NCI-H187 (cell line): ENCODE results near the gene CD79B.

Source experiments
- DNase-seq, 2 experiments: peaks; one replicate each; lab custom pipeline; 2025; lab: John Stamatoyannopoulos, UW

The CD79B gene

DNA sequence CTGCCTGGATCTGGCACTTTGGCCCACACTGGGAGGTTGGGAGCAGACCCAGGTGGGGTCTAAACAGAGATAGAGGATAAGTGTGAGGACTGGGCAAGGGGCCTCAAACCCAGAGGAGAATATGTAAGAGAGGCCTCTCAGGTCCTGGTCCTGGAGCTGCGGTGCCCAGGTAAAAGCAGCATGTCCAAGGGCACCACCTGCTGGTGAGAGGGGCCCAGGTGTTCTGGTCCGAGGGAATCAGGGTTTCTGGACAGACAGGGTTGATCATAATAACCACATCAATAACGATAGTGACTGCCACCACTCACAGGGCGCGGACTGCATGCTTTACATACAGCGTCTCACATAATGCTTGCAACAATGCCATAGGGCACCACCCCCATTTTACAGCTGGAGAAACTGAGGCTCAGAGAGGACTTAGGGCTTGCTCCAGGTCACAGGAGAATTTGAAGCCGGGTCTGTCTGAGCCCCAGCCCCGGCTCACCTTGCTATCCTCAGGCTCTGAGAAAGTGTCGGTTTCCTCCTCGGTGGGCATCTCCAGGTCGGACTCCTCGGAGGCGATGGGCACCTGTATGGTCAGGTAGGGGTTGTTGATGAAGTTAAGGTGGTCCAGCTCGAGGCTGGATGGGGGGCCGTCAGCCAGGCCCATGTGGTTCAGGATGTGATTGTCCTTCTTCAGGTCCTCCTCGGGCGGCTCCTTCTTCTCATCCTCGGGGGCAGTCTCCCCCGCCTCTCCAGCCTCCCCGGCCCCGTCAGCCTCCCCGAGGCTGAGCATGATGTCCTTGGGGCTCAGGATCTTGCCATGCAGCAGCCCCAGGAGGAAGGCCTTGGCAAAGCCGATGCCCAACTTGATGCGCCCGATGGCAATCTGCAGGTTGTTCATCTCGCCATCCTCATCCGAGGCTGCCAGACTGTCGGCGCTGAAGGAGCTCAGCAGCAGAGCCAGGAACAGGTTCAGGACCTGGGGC lies 19.1 kb upstream of the CD79B start:
- DNase-seq: no peak

DNA sequence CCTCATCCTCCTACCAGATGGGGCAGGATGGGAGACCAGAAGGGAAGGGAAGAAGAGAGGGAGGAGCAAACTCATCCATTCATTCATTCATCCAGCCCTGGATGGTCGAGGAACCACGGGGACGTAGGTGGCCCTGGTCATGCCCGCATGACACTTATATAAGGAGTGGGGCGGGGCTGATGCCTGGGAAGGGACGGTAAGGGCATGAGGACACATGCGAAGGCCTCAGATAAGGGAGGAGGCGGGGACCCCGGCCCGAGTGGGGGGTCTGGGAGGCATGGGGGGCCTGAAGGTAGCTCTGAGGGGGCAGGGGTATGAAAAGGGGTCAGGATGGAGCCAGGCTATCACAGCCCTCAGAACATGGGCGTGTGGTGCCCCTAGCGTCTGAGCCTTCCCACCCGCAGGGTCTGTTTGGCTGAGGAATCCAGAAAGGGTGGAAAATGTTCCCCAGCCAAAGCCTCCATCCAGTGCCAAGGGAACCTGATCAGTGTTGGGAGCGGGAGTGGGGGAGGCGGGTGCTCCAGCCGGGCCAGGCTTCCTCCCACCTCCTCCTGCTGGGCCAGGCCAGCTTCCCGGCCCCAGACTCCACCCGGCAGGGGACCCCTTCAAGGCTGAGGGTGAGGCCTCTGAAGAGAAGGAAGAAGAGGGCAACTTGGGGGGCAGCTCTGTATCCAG lies 17.6 kb upstream of the CD79B start:
- no peak for DNase-seq

DNA sequence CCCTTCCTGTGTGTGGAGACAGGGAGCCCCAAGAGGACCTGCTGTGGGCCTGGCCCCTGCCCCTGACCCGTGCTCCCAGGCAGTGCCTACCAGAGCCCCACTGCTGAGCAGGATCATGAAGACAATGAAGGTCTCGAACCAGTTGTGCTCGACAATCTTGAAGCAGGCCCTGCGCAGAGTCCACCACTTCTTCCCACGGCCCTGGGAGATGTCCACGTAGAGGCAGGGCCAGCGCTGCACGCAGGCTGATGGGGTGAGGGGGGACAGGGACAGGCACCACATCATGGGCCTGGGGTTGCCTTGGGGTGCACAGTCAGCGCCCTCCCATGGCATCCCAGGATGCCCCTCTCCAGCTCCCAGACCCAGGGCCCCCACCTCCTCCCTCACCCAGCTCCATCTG lies 16.4 kb upstream of the CD79B start:
- no peak for DNase-seq

DNA sequence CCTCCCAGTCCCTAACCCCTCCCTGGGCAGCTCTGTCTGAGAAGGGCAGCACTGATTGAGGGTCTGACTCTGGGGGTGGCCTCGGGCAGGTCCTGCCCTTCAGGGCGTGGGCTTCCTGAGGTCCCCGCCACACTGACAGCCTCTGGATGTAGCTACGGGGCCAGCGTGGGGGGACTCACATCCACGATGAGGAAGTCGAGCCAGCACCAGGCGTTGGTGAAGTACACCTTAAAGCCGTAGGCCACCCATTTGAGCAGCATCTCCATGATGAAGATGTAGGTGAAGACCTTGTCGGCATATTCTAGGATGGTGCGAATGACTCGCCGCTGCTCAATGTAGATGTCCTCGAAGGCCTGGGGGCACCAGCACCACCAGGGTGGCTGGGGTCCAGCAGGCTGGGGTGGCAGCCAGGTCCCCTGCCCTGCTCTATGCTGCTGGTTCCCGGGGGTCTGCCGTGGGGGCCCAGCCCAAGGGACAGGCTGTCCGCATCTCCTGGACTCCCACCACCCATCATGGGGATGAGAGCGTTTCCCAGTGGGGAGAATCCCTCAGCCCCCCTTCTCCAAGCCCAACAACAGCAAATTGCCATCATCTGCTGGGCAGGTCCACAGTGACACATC lies 15.7 kb upstream of the CD79B start:
- DNase-seq: no peak

DNA sequence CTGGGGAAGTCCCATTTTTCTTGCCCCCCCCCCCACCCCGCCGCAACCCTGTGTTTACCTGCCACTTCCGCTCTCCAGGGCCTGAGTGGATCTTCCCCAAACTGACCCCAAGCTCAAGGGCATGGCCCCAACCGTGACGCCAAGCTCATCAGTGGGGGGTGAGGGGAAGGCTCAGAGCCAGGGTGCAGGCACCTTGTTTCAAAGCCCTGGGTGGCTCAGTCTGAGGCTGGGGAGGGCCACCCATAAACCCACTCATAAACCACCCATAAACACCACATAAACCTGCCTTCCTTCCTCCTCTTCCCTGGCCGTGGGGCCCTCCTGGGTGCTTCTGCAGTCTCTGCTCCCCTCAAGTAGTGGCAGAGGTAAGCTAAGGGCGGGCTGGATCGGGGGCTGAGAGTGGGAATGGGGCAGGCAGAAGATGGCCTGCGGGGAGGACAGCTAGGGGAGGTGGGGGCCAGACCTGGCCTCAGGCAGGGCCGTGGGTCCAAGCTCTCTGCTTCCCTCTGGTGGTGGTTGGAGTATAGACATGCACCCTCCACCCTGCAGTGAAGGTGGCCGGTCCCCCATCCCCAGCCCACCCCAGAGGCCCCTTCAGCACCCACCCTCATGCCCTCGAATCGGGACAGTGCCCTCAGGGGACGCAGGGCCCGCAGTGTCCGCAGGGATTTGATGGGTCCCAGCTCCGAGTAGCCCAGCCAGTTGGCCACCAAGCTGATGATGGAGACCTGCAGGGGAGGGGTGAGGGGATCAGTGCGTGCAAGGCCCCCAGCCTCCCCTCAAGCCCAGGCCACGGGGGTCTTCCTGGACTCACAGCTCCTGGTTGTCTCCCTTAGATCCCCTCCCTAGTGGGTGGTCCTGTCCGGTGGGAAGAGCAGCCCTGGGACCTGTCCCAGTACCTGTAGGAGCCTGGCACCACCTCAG lies 14.6 kb upstream of the CD79B start:
- no peak for DNase-seq

DNA sequence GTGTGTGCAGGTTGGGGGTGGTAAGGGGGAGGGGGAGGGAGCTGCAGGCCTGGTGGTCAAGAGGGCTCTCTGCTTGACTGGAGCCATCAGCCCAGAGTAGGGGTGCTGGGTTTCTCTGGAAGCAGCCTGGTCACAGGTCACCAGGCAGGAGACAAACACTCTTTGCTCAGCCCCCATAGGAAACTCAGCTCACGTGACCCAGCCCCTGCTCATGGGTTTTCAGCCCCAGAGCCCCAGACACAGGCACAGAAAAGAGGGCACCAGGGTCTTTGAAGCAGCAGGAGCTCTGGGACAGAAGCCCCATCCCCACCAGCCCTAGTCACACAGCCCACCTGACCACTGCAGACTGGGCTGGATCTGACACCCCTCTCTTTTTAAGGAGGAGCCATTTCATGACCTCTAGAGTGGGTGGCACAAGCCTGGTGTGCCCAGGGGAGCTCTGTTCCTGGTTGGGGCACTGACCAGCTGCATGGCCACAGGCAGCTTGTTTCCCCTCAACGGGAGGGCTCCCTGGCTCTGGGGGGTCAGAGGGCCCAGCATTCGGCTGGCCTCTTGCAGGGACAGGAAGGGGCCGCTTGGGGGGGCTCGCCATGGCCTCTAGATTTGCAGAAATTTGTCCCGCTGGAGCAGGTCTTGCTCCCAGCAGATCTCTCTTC lies 13.8 kb upstream of the CD79B start:
- no peak for DNase-seq

DNA sequence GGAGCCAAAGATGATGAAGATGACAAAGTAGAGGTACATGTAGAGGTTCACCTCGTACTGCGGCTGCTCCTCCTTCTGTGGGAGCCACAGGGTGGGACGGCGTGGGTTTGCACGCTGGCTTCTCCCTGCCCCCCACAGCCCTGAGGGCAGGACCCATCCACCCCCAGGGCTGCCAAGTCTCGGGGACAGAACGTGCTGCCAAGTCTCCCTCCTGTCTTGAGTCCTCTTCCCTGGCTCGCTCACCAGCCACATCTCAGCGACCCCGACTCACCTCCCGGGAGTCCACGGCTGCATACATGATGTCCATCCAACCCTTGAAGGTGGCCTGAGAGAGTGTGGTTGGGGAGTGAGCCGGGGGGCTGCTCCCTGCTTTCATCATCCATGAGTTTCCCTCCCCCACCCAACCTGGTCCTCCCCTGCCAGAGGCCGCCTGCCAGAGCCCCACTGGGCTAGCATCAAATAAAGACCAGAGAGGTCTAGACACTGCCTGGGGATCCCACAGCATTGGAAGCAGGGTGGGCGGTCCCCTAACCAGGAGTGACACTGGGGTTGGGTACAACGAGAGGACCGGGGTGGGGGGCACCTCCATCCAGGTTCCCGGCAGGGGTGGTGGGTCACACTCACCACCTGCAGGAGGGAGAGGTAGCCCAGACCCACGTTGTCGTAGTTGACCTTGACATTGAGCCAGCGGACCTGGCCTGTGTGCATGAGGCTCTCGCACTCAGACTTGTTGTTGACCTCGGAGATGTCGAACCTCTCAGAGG lies 12.8 kb upstream of the CD79B start:
- DNase-seq: no peak

DNA sequence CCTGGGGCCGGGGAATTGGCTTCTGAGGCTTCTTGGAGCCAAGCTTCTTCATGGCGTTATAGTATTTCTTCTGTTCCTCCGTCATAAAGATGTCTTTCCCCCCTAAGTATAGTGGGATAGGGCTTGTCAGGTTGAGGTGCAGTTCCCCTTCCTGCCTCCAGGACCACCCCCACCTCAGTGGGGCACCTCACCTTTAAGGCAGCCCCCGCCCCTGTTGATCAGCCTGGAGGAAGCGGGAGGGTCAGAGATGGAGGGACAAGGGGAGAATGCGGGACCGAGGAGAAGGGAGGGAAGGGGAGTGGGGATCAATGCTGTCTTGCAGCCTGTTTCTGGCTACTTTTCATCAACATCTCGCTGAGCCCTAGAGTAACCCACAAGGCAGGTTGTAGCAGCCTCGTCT lies 11.6 kb upstream of the CD79B start:
- no peak for DNase-seq

DNA sequence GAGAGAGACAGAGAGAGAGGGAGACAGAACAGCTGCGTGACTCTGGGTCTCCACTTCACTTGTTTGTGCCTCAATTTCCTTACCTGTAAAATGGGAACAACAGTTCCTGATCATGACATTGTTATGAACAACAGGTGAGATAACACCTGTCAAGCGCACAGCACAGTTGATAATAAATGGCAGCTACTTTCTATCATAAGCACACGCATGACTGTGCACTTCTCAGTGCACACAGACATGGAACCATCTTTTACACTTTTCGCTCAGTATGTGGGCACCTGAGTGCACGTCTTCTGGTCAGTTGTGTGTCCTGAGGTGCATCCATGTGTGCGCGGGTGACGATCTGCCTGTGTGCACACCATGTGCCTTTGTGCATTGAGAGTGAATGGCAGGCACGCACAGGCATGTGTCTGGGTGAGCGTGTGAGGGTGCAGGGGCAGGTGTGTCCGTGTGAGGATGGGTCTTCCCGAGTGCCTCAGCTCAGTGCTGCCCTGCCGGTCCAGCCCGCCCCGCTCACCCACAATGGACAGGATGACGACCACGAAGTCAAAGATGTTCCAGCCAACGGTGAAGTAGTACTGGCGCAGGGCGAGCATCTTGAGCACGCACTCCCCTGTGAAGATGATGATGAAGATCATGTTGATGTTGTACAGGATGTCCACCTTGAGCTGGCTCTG lies 10.3 kb upstream of the CD79B start:
- DNase-seq: no peak

DNA sequence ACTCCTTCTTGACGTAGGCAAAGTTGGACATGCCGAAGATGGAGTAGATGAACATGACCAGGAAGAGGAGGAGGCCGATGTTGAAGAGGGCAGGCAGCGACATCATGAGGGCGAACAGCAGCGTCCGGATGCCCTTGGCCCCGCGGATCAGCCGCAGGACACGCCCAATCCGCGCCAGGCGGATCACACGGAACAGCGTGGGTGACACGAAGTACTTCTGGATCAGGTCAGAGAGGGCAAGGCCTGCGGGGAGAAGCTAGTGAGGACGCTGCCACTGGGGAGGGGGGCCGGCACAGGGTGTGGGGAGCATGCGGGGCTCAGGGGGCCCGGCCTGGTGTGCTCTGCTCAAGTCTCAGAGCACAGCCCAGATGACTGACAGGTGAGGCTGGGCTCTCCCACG lies 9.6 kb upstream of the CD79B start:
- no peak for DNase-seq

DNA sequence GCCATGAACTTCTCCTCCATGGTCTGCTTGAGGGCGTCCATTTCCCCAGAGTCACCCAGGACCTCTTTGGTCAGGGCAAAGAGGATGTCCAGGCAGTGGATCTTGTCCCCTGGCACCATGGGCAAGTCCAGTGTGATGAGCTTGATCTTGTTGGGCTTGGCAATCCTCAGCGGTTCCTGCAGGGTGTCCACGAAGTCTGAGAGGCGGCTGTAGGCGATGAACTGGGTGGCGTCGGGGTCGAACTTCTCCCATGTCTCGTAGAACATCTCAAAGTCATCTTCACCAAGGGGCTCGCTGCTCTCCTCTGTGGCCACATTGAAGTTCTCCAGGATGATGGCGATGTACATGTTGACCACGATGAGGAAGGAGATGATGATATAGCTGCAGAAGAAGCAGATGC lies 9.0 kb upstream of the CD79B start:
- DNase-seq: no peak

DNA sequence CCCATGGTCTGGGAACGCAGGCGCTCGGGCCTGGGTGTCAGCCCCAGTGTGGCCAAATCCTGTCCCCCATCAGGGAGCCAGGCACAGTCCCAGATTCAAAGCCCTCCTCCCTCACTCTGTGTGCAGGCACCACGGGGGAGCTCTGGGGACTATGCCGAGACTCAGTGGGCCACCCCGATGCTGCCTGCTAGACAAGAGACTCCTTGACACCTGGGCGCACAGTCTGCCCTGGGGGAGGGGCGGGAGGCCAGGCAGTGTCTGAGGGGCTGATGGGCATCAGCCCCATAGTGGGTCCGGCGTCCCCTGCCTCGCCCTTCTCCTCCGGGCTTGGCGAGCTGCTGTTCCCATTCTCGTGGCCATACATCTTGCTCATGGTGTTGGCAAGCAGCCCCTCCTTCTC lies 8.5 kb upstream of the CD79B start:
- DNase-seq: no peak

DNA sequence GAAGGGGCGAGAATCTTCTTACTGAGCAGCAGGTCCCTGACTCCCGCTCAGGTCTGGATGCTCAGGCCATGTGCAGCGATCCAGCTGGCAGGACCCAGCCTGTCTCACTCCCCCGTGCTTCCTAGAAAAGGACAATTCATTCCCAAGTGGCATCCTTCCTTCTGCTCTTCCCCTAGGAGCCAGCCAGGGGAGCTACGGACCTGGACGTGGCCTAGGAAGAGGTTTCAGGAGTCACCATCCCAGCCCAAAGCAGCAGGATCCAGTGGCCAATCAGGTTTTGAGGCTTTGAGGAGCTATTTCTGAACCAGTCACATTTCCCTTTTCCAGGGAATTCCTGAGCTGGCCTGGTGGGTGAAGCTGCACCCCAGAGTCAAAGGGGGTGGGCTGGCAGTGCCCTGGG lies 7.8 kb upstream of the CD79B start:
- DNase-seq: no peak

DNA sequence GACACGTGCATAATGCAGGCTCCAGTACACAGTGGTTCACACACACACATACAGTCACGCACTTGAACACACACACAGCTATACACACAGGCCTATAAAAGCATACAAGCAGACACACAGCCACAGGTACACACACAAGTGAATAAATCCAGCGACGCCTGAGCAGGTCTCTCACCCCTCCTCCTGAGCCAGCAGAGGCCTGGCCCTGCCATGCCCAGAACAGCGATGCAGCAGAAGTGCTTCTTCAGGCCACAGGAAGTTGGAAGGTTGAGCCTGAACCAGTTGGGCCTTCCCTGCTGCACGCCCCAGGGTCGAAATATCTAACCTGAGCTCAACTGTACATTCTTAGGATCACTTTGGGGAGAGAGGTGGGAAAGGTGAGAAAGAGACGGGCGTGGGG lies 7.3 kb upstream of the CD79B start:
- DNase-seq: no peak

DNA sequence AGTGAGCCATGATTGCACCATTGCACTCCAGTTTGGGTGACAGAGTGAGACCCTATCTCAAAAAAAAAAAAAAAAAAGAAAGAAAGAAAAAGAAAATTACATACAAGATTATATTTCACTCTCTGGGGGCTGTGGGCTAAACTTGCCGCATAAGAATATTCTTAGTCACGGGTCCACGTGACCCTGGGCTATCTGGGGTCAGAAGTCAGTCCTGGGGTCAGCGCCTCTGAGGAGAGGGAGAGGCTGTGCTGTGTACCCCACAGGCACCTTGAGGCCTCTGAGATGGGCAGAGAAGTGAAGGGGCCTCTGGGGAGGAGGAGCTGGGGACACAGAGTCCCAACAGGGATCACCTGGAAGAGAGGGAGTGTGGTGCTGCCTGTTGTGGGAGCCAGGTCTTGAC lies 5.8 kb upstream of the CD79B start:
- no peak for DNase-seq

DNA sequence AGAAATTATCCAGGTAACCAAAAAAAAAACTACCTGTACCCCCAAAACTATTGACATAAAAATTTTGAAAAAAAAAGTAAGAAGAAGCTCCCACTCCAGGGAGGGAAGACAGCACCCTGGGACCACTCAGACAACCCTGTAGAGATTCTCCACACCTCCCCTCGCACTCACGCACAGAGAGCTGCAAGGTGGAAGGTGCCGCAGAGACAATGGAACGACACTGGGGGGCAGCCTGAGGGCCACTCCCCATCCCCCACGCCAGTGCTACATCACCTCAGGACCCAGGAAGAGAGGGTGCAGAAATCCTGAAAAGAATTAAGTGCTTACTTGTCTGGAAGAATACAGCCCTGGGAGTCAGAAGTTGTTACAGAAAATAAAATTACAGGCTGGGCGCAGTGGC lies 5.2 kb upstream of the CD79B start:
- no peak for DNase-seq

DNA sequence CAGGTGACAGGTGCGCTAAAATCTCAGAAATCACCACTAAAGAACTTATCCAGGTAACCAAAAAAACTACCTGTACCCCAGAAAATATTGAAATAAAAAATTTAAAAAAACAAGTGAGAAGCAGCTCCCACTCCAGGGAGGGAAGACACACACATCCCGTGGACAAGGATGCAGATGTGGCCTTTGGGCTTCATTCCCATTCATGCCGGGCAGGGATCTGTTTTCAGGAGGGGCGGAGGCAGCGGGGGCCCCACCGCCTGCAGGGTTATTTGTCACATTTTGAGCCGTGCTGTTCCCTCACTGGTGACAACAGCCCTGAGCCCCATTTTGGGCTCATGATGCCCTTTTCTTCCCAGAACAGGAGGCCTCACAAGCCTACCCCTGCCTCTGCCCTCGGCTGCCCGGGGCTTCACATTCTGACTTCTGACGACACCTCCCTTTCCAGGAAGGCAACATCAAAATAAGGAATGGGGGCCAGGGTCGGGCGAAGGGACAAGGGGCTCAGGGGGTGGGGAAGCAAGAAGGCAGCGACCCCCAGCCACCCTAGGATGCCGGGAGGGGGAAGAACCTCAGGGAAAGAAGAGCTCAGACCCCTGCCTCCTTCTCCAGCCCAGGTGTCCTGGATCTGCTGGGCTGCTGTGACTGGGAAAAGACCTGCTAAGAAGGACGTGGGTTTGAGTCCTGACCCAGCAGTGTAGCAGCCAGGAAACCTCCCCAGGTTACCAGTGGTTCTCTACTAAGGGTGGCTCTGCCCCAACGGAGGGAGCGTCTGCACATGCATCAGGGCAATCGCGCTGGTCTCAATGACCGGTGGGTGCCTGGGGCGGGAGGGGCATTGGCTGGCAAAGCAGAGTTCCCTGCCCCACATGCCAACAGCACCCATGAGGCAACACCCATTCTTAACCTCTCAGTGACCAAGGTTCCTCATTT lies 2.3 kb upstream of the CD79B start:
- DNase-seq: no peak

DNA sequence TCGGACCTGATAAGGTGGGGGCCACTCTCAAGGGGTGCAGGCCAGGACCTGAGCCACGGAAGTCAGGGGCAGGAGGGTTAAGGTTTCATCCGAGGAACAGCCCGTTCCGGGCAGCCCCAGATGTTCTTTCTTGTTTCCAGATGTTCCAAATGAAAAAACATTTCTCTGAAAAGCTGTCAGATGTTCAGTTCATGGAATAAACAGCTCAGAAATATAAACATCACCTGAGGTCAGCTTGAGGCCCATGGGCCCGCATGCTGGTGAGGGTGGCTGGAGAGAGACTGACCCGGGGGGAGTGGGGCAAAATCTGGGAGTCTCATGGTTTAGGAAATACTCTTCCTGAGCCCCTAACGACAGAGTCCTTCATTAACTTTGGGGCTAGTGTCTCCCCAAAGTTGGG lies 1.5 kb upstream of the CD79B start:
- DNase-seq: no peak

DNA sequence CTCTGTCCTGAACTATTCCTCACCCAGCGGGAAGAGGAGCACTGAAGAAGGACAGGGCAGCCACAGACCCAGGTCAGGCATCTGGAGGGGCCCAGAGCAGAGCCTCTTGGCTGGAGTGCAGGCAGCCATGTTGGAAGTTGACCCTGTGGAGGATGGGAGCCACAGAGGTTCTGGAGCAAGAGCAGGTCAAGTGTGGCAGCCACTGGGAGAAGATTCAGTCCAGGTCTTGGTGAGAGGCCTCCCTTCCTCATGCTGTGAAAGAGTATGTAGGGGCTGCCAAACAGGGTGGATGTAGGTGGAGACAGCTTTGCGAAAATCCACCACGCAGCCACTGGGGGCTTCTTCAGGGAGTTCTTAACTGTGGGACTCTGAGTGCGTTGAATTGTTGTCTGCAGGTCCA lies 590 bp upstream of the CD79B start:
- DNase-seq: no peak
